NB4 (cell line): Measurements from ENCODE around the gene MMP28.

Experiments used
- MYC ChIP-seq: IDR thresholded peaks from 2 replicates; pipeline ENCODE4 v1.6.1; 2011; ENCODE audit warnings: low read depth, low read length
- TF ChIP-seq, protein P1 (sequence below): IDR thresholded peaks from one replicate; pipeline ENCODE4 v1.5.1; 2012; ENCODE audit warnings: low read depth, low read length
- TF ChIP-seq, protein P2 (sequence below): IDR thresholded peaks from 2 replicates; pipeline ENCODE4 v1.6.1; 2011; ENCODE audit warnings: low read depth, low read length

DNA sequence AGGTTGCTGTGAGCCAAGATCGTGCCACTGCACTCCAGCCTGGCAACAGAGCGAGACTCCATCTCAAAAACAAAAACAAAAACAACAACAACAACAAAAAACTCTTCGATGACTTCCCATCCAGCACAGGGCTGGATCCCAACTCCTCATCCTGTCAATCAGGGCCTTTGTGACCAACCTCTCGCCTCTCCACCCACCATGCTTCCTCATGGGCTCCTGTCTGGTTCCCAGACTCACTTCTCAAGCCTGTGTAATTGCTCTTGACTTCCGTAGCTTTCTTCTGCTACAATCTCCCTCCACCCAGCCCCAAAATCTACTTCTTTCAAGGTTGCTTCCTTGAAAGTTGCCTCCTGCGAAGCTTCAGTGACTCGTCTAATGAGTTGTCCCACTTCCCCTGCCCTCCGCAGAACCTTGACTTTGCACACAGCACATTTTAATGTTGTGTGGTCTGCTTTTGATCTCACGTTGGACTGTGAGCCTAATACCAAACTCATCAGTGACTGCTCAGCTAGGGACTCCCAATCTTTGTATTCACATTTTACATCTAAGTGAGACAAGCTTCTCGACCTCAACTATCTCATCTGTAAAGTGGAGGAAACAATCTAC is 64.9 kb downstream of the MMP28 start:
- TF ChIP-seq, protein P1, sequence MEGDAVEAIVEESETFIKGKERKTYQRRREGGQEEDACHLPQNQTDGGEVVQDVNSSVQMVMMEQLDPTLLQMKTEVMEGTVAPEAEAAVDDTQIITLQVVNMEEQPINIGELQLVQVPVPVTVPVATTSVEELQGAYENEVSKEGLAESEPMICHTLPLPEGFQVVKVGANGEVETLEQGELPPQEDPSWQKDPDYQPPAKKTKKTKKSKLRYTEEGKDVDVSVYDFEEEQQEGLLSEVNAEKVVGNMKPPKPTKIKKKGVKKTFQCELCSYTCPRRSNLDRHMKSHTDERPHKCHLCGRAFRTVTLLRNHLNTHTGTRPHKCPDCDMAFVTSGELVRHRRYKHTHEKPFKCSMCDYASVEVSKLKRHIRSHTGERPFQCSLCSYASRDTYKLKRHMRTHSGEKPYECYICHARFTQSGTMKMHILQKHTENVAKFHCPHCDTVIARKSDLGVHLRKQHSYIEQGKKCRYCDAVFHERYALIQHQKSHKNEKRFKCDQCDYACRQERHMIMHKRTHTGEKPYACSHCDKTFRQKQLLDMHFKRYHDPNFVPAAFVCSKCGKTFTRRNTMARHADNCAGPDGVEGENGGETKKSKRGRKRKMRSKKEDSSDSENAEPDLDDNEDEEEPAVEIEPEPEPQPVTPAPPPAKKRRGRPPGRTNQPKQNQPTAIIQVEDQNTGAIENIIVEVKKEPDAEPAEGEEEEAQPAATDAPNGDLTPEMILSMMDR, result no peak
- TF ChIP-seq, protein P2, sequence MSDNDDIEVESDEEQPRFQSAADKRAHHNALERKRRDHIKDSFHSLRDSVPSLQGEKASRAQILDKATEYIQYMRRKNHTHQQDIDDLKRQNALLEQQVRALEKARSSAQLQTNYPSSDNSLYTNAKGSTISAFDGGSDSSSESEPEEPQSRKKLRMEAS, result no peak
- TF ChIP-seq MYC, result no peak
